ENCODE measurements around the gene IL1RAPL2. TPM values are rescaled to one million over a fixed set of nuclear protein-coding genes. Genes with fewer than 3 reads are reported as not detected.

The IL1RAPL2 gene
- total RNA-seq, 1 donor from 2014 or later = not detected

DNA sequence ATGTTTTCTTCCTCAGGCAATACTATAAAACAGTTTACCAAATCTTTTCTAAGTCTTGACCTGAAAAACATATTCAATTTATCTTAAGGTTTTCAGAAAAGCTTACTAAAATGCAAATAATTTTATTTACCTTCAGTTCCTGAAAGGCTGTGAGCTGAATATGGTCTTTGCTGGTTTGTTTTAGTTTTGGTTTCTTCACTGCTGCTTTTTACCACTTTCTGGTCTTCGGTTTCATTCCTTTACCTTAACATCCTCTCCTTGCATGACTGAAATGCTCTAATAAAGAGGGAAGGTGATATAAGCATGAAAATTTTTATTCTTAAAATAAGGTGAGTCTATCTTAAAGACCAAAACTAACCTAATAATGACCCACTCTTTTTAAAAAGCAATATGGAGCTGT is 1159.2 kb downstream of the IL1RAPL2 start:
- no peak for DNase-seq (ENCODE audit: low spot score)
- Mint-ChIP-seq H3K27me3 (ENCODE audit: low read depth) (no peaks in the 10 kb centered on the region), H3K4me1 (ENCODE audit: low read depth) (no peaks in the 10 kb centered on the region), H3K36me3 (ENCODE audit: low read depth) (no peaks in the 10 kb centered on the region), H3K4me3 (ENCODE audit: unreplicated experiment) (no peak overlapping the region), H3K9me3 (ENCODE audit: low read depth) (peaks cover 8% of the 10 kb centered on the region), H3K27ac (ENCODE audit: unreplicated experiment) (no peak overlapping the region)
- TF ChIP-seq, protein P1, sequence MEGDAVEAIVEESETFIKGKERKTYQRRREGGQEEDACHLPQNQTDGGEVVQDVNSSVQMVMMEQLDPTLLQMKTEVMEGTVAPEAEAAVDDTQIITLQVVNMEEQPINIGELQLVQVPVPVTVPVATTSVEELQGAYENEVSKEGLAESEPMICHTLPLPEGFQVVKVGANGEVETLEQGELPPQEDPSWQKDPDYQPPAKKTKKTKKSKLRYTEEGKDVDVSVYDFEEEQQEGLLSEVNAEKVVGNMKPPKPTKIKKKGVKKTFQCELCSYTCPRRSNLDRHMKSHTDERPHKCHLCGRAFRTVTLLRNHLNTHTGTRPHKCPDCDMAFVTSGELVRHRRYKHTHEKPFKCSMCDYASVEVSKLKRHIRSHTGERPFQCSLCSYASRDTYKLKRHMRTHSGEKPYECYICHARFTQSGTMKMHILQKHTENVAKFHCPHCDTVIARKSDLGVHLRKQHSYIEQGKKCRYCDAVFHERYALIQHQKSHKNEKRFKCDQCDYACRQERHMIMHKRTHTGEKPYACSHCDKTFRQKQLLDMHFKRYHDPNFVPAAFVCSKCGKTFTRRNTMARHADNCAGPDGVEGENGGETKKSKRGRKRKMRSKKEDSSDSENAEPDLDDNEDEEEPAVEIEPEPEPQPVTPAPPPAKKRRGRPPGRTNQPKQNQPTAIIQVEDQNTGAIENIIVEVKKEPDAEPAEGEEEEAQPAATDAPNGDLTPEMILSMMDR (IDR thresholded peaks at IDR 0.05) = no peak

DNA sequence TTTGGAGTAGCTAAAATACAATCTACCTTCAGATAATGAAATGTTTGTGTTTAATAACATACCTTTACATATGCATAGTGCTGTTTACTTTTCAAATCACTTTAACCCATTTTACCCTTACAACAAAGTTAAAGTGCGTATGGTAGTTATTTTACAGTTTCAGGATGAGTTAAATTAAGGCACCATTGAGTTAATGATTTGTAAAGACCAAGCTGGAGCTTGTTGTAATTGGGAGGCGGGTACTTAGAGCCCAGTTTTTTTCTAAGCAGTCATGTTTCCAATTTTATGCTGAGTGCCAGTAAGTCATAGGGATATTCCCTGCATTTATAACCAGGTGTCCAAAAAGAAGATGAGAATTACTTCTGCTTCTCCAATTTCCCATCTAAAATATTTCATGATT is 1172.2 kb downstream of the IL1RAPL2 start:
- no peaks in the 10 kb centered on the region for H3K36me3 Mint-ChIP-seq (ENCODE audit: low read depth)
- DNase-seq (ENCODE audit: low spot score) = no peak
- H3K4me1 Mint-ChIP-seq (ENCODE audit: low read depth) = no peaks in the 10 kb centered on the region
- peaks cover 2% of the 10 kb centered on the region for H3K27me3 Mint-ChIP-seq (ENCODE audit: low read depth)
- no peak overlapping the region for H3K4me3 Mint-ChIP-seq (ENCODE audit: unreplicated experiment)
- TF ChIP-seq, protein P1 (IDR thresholded peaks at IDR 0.05) = no peak
- H3K9me3 Mint-ChIP-seq (ENCODE audit: low read depth) = peaks cover 14% of the 10 kb centered on the region
- no peak overlapping the region for H3K27ac Mint-ChIP-seq (ENCODE audit: unreplicated experiment)

GRCh38 chrX:105744291-105744690 is 1178.3 kb downstream of the IL1RAPL2 start:
- H3K4me3 Mint-ChIP-seq (ENCODE audit: unreplicated experiment) = no peak overlapping the region
- H3K9me3 Mint-ChIP-seq (ENCODE audit: low read depth) = peaks cover 6% of the 10 kb centered on the region
- H3K27ac Mint-ChIP-seq (ENCODE audit: unreplicated experiment) = no peak overlapping the region
- TF ChIP-seq, protein P1 (IDR thresholded peaks at IDR 0.05) = no peak
- DNase-seq (ENCODE audit: low spot score) = no peak
- peaks cover 2% of the 10 kb centered on the region for H3K27me3 Mint-ChIP-seq (ENCODE audit: low read depth)
- H3K36me3 Mint-ChIP-seq (ENCODE audit: low read depth) = no peaks in the 10 kb centered on the region
- H3K4me1 Mint-ChIP-seq (ENCODE audit: low read depth) = no peaks in the 10 kb centered on the region

- Mint-ChIP-seq H3K36me3 (ENCODE audit: low read depth) (no peaks in the 10 kb centered on the region), H3K27ac (ENCODE audit: unreplicated experiment) (no peak overlapping the region), H3K27me3 (ENCODE audit: low read depth) (peaks cover 2% of the 10 kb centered on the region), H3K9me3 (ENCODE audit: low read depth) (peaks cover 6% of the 10 kb centered on the region), H3K4me3 (ENCODE audit: unreplicated experiment) (no peak overlapping the region), H3K4me1 (ENCODE audit: low read depth) (no peaks in the 10 kb centered on the region)
- TF ChIP-seq, protein P1 (IDR thresholded peaks at IDR 0.05) = no peak
- no peak for DNase-seq (ENCODE audit: low spot score)
These were observed 1178.9 kb downstream of the IL1RAPL2 start for GRCh38 chrX:105744946-105745345.

GRCh38 chrX:105745863-105746262 is 1179.9 kb downstream of the IL1RAPL2 start:
- no peaks in the 10 kb centered on the region for H3K36me3 Mint-ChIP-seq (ENCODE audit: low read depth)
- no peak for DNase-seq (ENCODE audit: low spot score)
- peaks cover 2% of the 10 kb centered on the region for H3K27me3 Mint-ChIP-seq (ENCODE audit: low read depth)
- H3K4me3 Mint-ChIP-seq (ENCODE audit: unreplicated experiment) = no peak overlapping the region
- no peaks in the 10 kb centered on the region for H3K4me1 Mint-ChIP-seq (ENCODE audit: low read depth)
- H3K9me3 Mint-ChIP-seq (ENCODE audit: low read depth) = peaks cover 6% of the 10 kb centered on the region
- H3K27ac Mint-ChIP-seq (ENCODE audit: unreplicated experiment) = no peak overlapping the region
- TF ChIP-seq, protein P1 (IDR thresholded peaks at IDR 0.05) = no peak
